ENCODE measurements around the gene GRK5. TPM values are rescaled to one million over a fixed set of nuclear protein-coding genes. Genes with fewer than 3 reads are reported as not detected.

The GRK5 gene
- total RNA-seq, 1 donor from 2014 or later: 25.3 TPM

GRCh38 chr10:119504651-119505050 lies 297.3 kb downstream of the GRK5 start:
- no peaks in the 10 kb centered on the region for H3K27me3 Mint-ChIP-seq (ENCODE audit: insufficient read depth)
- H3K27ac Mint-ChIP-seq: no peak overlapping the region
- no peak for DNase-seq (ENCODE audit: low spot score)
- intact Hi-C loops (cut with micrococcal nuclease): loop anchor here (5.0 kb wide), 4 partner anchors 197 to 372 kb away; partner anchors contain the start of gene PRDX3
- H3K36me3 Mint-ChIP-seq (ENCODE audit: low read depth): peaks cover 61% of the 10 kb centered on the region
- H3K4me1 Mint-ChIP-seq (ENCODE audit: low read depth): peaks cover 75% of the 10 kb centered on the region
- H3K4me3 Mint-ChIP-seq: no peak overlapping the region
- H3K9me3 Mint-ChIP-seq: no peaks in the 10 kb centered on the region

- H3K27me3 Mint-ChIP-seq (ENCODE audit: insufficient read depth): no peaks in the 10 kb centered on the region
These were observed 297.8 kb downstream of the GRK5 start for GRCh38 chr10:119505131-119505551.

More at GRCh38 chr10:119505131-119505551, 297.8 kb downstream of the GRK5 start:
- intact Hi-C loops (cut with micrococcal nuclease): no loop called here
- Mint-ChIP-seq H3K4me3 (no peak overlapping the region), H3K27ac (no peak overlapping the region), H3K9me3 (no peaks in the 10 kb centered on the region), H3K36me3 (ENCODE audit: low read depth) (peaks cover 62% of the 10 kb centered on the region), H3K4me1 (ENCODE audit: low read depth) (peaks cover 72% of the 10 kb centered on the region)
- DNase-seq (ENCODE audit: low spot score): no peak

Other genes starting within 250 kb of the GRK5 start
- gene NANOS1, start 177.9 kb upstream of the GRK5 start, total RNA-seq: 0.73 and 1.0 TPM in 2 replicates
- gene EIF3A, start 126.8 kb upstream of the GRK5 start, total RNA-seq: 181 and 183 TPM in 2 replicates
- 20.1 and 25.4 TPM in 2 replicates for gene DENND10, start 103.5 kb upstream of the GRK5 start, total RNA-seq
- 58.2 and 58.7 TPM in 2 replicates for gene SFXN4, start 41.9 kb upstream of the GRK5 start, total RNA-seq
- 158 and 163 TPM in 2 replicates for gene PRDX3, start 28.8 kb upstream of the GRK5 start, total RNA-seq

Data from activated T-helper 1 cell treated with anti-CD3 and anti-CD28 coated beads, Interleukin-12 subunit alpha, Interleukin-12 subunit beta, Interleukin-2, Interleukin-4 antibody, amounts not matched to agents 30 ng/mL and 10 ng/mL and 1 ng/mL, durations not matched to agents 14 hours and 24 hours and 36 hours (primary cell).